Measurements from ENCODE around the gene ZFPM1. TPM values are rescaled to one million over a fixed set of nuclear protein-coding genes. Genes with fewer than 3 reads are reported as not detected.

Gene ZFPM1
- total RNA-seq, 2 donors from 2014 or later: 23.5 to 24.5 TPM

GRCh38 chr16:88581033-88581432 is 128.0 kb downstream of the ZFPM1 start:
- no peaks in the 10 kb centered on the region for H3K27me3 Mint-ChIP-seq
- DNase-seq (ENCODE audit: low spot score): no peak
- no peak overlapping the region for H3K27ac Mint-ChIP-seq
- H3K4me1 Mint-ChIP-seq (ENCODE audit: low read depth in 2 of 2): peaks cover 23 to 28% of the 10 kb centered on the region in 2 donors
- H3K9me3 Mint-ChIP-seq: no peaks in the 10 kb centered on the region
- ATAC-seq: no peak
- H3K36me3 Mint-ChIP-seq: no peaks in the 10 kb centered on the region
- H3K4me3 Mint-ChIP-seq: no peak overlapping the region

- ATAC-seq (no peak), DNase-seq (ENCODE audit: low spot score) (no peak)
- Mint-ChIP-seq H3K9me3 (no peaks in the 10 kb centered on the region), H3K4me3 (no peak overlapping the region), H3K36me3 (no peaks in the 10 kb centered on the region), H3K4me1 (ENCODE audit: low read depth in 2 of 2) (peaks cover 16 to 29% of the 10 kb centered on the region in 2 donors), H3K27ac (no peak overlapping the region), H3K27me3 (no peaks in the 10 kb centered on the region)
These were observed 130.0 kb downstream of the ZFPM1 start for GRCh38 chr16:88582912-88583575.

- ATAC-seq (no peak), DNase-seq (ENCODE audit: low spot score) (no peak)
- peaks cover 12 to 28% of the 10 kb centered on the region in 2 donors for H3K4me1 Mint-ChIP-seq (ENCODE audit: low read depth in 2 of 2)
- H3K9me3 Mint-ChIP-seq: no peaks in the 10 kb centered on the region
- H3K27me3 Mint-ChIP-seq: no peaks in the 10 kb centered on the region
- no peak overlapping the region for H3K4me3 Mint-ChIP-seq
- H3K36me3 Mint-ChIP-seq: peaks cover 8% of the 10 kb centered on the region
- H3K27ac Mint-ChIP-seq: no peak overlapping the region
These were observed 131.6 kb downstream of the ZFPM1 start for GRCh38 chr16:88584676-88585075.

DNA sequence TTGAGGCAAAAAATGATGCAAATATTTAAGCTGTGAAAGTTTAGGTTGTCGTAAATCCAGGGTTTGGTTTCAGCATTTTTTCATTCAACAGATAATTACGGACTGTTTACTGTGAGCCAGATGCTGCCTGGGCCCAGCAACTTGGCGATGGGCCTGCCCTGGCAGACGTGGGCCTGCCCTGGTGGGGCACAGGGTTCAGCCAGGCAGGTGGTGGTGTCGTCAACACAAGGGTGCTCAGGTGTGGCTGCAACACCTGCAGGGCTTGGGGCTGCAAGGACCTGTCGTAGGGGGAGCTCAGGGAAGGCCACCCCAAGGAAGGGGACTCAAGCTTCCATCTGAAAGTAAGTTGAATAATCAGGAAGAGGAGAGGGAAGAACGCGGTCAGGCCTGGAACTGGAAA is 132.2 kb downstream of the ZFPM1 start:
- ATAC-seq (no peak), DNase-seq (ENCODE audit: low spot score) (no peak)
- Mint-ChIP-seq H3K27me3 (no peaks in the 10 kb centered on the region), H3K36me3 (peaks cover 10% of the 10 kb centered on the region), H3K9me3 (no peaks in the 10 kb centered on the region), H3K27ac (no peak overlapping the region), H3K4me1 (ENCODE audit: low read depth in 2 of 2) (peaks cover 12 to 28% of the 10 kb centered on the region in 2 donors), H3K4me3 (no peak overlapping the region)

DNA sequence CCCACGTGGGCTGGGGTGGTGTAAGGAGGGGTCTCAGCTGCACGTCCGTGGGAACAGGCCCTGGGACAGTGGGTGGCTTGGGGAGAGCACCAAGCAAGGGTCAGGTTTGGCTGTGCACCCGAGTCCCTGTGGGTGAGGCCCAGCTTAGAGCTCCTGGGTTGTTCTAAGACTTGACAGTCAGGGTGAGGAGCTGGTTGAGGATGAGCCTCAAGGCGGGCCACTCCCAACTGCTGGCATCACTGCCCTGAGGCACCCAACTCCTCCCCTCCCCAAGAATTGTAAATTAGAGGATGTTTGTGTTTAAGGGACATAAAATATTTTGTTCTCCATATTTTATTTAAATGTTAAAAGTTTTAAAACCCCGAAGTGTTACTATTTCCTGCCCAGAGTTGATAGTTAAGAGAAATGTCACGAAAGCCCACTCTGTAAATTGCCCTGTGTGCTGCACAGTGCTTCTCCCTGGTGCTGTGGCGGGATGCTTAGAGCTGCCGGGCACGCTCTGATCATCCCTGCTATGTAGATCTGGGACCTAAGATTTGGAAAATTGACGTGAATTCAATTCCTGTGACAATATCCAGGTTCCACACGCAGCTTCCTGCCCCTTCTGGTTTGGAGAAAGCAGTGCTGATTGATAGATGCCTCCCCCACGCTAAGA is 133.0 kb downstream of the ZFPM1 start:
- peaks cover 10% of the 10 kb centered on the region for H3K36me3 Mint-ChIP-seq
- peaks cover 12 to 24% of the 10 kb centered on the region in 2 donors for H3K4me1 Mint-ChIP-seq (ENCODE audit: low read depth in 2 of 2)
- no peak overlapping the region for H3K27ac Mint-ChIP-seq
- ATAC-seq (no peak), DNase-seq (ENCODE audit: low spot score) (no peak)
- no peaks in the 10 kb centered on the region for H3K27me3 Mint-ChIP-seq
- H3K4me3 Mint-ChIP-seq: no peak overlapping the region
- no peaks in the 10 kb centered on the region for H3K9me3 Mint-ChIP-seq

Other genes starting within 250 kb of the ZFPM1 start
- gene ZNF469, start 70.3 kb upstream of the ZFPM1 start, total RNA-seq: 1 to 10 TPM; 3.0 to 6.1 TPM
- gene ZC3H18, start 117.1 kb downstream of the ZFPM1 start, total RNA-seq: 100 to 1,000 TPM in 1 of 2 donors, 10 to 100 TPM in 1; 85.0 to 148 TPM
- 1 to 10 TPM in 1 of 2 donors, under 1 TPM in 1; 0.64 to 1.0 TPM for gene IL17C, start 185.3 kb downstream of the ZFPM1 start, total RNA-seq
- gene CYBA, start 197.8 kb downstream of the ZFPM1 start, total RNA-seq: 100 to 1,000 TPM; 268 to 386 TPM
- gene MVD, start 209.8 kb downstream of the ZFPM1 start, total RNA-seq: 100 to 1,000 TPM in 1 of 2 donors, 10 to 100 TPM in 1; 77.2 to 124 TPM
- gene SNAI3, start 233.2 kb downstream of the ZFPM1 start, total RNA-seq: 1 to 10 TPM in 1 of 2 donors, under 1 TPM in 1; 0.42 to 1.2 TPM